Colonic mucosa (tissue), 4 donors: ENCODE data around the gene FHAD1. TPM values are rescaled to one million over a fixed set of nuclear protein-coding genes. Genes with fewer than 3 reads are reported as not detected.

Source experiments
- DNase-seq: peaks from one replicate; pipeline ENCODE4 v3.0.0-alpha.2; 2020
- H3K27ac ChIP-seq: fragments of 200-600 bp; one replicate; pipeline ENCODE4 v1.8.0; 2021
- H3K27me3 ChIP-seq: fragments of 200-600 bp; one replicate; pipeline ENCODE4 v1.8.0; 2021
- H3K36me3 ChIP-seq: fragments of 200-600 bp; one replicate; pipeline ENCODE4 v1.8.0; 2021
- H3K4me1 ChIP-seq: fragments of 200-600 bp; one replicate; pipeline ENCODE4 v1.8.0; 2021; ENCODE audit warnings: mild to moderate bottlenecking
- H3K4me3 ChIP-seq: fragments of 200-600 bp; one replicate; pipeline ENCODE4 v1.8.0; 2021
- H3K9ac ChIP-seq, 2 donors: one replicate each; pipeline ENCODE4 v1.7.0; 2013; ENCODE audit warnings: control low read depth in 2 of 2, low read depth in 2 of 2, low read length in 2 of 2
- H3K9me3 ChIP-seq: fragments of 200-600 bp; one replicate; pipeline ENCODE4 v1.8.0; 2021
- intact Hi-C: fragments of 100-400 bp; cut with DNase I; formaldehyde crosslinking; loops from one replicate; pipeline ENCODE4 v1.14.1; 2022
- total RNA-seq, 2 donors: library from RNA; stranded (reverse); fragmentation: NEBNext Ultra II Directional in 1 of 2; extraction: Animal tissue kit (Norgen Biotek cat#: 25700) in 1 of 2; gene quantifications; one replicate each; pipeline ENCODE4 v1.2.1, GENCODE V29; 2021
- TF ChIP-seq, protein P1 (sequence below): fragments of 200-600 bp; IDR thresholded peaks from one replicate; pipeline ENCODE4 v1.8.0; 2022; ENCODE audit warnings: antibody characterized with exemption, mild to moderate bottlenecking
- donor health status: healthy.
- donor health status: DM: no; HTN: no; CAD: no.
- donor health status: DM: no; HTN: no; CAD: no.

Gene FHAD1
- total RNA-seq, 2 donors from 2014 or later, result 1.5 to 1.8 TPM

DNA sequence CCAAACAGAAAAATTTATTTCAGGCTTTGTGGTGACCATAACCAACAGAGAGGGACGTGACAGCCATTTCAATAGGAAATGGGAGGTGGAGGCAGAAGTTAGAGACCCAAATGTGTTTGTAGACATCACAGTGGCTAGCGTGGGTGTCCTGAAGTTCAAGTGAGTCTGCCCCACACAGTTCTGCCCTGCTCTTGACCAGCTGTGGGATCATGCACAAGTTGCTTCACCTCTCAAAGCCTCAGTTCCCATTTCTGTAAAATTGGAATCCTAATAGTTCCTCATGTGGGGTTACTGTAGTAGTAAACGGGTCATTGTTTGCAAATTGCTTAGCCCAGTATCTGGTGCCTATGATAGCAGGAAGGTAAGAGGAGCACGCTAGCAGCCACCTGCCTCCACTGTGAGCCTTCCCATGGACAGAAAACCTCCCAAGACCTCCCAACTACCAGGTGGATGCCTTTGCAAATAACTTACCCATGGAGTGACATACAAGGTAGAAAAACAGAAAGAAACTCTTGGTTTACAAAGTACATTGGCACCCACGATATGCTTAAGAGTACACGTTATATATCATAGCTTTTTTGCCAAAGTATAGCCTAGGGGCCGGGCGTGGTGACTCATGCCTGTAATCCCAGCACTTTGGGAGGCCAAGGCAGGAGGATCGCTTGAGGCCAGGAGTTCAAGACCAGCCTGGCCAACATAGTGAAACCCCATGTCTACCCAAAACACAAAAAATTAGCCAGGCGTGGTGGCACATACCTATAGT is 29.1 kb downstream of the FHAD1 start:
- TF ChIP-seq, protein P1, sequence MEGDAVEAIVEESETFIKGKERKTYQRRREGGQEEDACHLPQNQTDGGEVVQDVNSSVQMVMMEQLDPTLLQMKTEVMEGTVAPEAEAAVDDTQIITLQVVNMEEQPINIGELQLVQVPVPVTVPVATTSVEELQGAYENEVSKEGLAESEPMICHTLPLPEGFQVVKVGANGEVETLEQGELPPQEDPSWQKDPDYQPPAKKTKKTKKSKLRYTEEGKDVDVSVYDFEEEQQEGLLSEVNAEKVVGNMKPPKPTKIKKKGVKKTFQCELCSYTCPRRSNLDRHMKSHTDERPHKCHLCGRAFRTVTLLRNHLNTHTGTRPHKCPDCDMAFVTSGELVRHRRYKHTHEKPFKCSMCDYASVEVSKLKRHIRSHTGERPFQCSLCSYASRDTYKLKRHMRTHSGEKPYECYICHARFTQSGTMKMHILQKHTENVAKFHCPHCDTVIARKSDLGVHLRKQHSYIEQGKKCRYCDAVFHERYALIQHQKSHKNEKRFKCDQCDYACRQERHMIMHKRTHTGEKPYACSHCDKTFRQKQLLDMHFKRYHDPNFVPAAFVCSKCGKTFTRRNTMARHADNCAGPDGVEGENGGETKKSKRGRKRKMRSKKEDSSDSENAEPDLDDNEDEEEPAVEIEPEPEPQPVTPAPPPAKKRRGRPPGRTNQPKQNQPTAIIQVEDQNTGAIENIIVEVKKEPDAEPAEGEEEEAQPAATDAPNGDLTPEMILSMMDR, result no peak
- no peaks in the 10 kb centered on the region for H3K9me3 ChIP-seq
- H3K27me3 ChIP-seq, result no peaks in the 10 kb centered on the region
- no peaks in the 10 kb centered on the region for H3K36me3 ChIP-seq
- H3K4me3 ChIP-seq, result no peak overlapping the region
- DNase-seq, result no peak
- intact Hi-C loops, result no loop called here
- no peak overlapping the region for H3K27ac ChIP-seq
- H3K4me1 ChIP-seq, result no peaks in the 10 kb centered on the region
- no peak overlapping the region for H3K9ac ChIP-seq

DNA sequence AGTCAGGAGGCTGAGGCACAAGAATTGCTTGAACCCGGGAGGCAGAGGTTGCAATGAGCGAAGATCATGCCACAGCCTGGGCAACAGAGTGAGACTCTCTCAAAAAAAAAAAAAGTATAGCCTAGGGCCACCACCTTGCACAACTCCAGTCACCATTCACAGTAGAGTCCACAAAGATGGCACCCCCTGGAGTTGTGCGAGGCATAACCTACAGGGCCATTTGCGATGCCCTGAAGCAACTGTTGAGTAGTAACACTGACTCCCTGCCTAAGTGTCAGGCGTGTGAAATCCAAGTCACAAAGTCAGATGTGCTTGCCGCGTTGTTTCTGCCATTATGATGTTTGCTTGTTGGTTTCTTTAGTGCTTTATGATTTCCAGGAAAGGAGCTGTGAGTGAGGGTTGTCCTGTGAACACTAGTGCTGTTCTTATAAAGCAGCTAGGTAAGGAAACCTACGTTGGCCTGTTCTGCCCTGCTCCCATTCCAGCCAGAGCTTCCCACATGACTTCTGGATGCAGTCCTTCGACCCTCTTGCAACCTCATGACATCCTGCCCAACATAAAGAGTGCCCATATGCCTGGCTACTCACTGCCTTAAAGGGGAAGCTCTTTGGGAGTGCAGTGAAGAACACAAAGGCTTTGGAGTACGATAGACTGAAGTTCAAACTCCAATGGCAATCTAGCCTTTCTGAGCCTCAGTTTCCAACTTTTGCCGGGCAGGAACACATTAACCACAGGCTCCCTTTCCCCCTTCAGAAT is 29.8 kb downstream of the FHAD1 start:
- H3K27me3 ChIP-seq, result no peaks in the 10 kb centered on the region
- no peak overlapping the region for H3K27ac ChIP-seq
- peak; percentile 17 for DNase-seq
- intact Hi-C loops, result no loop called here
- H3K4me3 ChIP-seq, result no peak overlapping the region
- H3K4me1 ChIP-seq, result no peaks in the 10 kb centered on the region
- H3K36me3 ChIP-seq, result no peaks in the 10 kb centered on the region
- no peaks in the 10 kb centered on the region for H3K9me3 ChIP-seq
- TF ChIP-seq, protein P1, result no peak
- peak overlapping the region in 1 of 2 donors; percentile 38 for H3K9ac ChIP-seq

DNA sequence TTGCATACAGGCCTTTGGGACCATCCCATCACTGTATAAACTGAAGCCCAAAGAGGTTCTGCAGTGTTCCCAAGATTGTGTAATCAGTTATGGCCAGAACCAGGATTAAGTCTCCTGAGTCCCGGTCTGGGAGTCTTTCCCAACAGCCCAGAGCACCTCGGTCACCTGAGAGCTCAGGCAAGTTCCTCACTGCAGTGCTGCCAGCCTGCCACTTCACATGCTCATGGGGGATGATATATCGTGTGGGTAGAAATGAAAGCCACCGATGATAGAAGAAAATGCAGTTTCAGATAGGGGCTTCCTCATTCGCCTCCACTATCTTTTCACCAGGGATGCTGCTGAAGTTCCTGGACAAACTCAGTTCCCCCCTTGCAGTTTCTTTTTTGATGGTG is 30.4 kb downstream of the FHAD1 start:
- Histone ChIP-seq H3K9me3 (no peaks in the 10 kb centered on the region), H3K27me3 (no peaks in the 10 kb centered on the region), H3K27ac (peak overlapping the region; percentile 20), H3K36me3 (no peaks in the 10 kb centered on the region), H3K4me1 (no peaks in the 10 kb centered on the region), H3K4me3 (no peak overlapping the region), H3K9ac (no peak overlapping the region)
- TF ChIP-seq, protein P1, result no peak
- DNase-seq, result no peak
- intact Hi-C loops, result no loop called here

DNA sequence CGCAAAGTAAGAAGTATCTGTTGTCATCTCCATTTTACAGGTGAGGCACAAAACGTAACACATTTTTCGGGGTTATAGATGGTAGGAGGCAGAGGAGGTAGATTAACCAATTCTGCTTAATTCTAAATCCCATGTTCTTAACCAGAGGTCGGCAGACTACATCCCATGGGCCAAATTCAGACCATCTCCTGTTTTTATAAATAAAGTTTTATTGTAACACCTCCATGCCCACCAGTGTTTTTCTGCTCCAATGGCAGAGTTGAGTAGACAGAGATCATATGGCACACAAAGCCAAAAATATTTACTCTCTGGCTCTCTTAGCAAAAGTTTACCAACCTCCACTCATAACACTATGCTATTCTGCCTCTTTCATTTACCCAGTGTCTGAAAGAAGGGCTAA is 30.9 kb downstream of the FHAD1 start:
- Histone ChIP-seq H3K4me3 (no peak overlapping the region), H3K36me3 (no peaks in the 10 kb centered on the region), H3K9ac (no peak overlapping the region), H3K9me3 (no peaks in the 10 kb centered on the region), H3K27me3 (no peaks in the 10 kb centered on the region), H3K4me1 (no peaks in the 10 kb centered on the region), H3K27ac (no peak overlapping the region)
- no peak for DNase-seq
- intact Hi-C loops, result no loop called here
- TF ChIP-seq, protein P1, result no peak

DNA sequence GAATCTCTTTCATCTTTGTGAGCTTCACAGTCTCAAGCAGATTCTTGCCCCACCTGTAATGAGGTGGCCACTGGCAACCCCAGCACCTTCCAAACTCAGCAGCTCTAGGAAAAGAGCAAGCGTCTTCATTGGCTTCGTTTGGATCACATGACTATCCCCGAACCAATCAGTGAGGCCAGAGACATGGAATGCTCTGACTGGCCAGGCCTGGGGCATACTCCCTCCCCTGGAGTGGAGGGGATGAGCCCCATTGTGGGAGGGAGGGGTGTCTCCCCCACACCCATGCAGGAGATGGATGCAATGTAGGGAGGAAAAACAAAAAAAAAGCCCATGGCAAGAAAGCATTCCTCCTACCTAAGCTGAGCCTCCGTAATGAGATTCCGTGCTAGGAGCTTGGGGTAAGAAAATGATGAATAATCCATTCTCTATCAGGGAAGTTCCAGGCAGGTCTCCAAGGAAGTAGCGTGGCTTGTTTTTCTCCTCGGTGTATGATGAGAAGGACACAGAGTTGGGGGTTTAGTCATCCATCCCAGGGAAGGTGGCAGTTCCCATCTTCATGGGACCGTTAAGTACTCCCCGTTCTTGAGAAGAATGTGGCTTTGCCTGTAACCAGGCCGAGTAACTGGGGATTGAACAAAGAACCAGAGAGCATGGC is 32.7 kb downstream of the FHAD1 start:
- TF ChIP-seq, protein P1, result no peak
- Histone ChIP-seq H3K4me1 (peaks cover 6% of the 10 kb centered on the region), H3K27me3 (no peaks in the 10 kb centered on the region), H3K9ac (no peak overlapping the region), H3K4me3 (no peak overlapping the region), H3K36me3 (no peaks in the 10 kb centered on the region), H3K9me3 (no peaks in the 10 kb centered on the region), H3K27ac (no peak overlapping the region)
- DNase-seq, result no peak
- intact Hi-C loops, result no loop called here
